ENCODE measurements around the gene DNTT. TPM values are rescaled to one million over a fixed set of nuclear protein-coding genes. Genes with fewer than 3 reads are reported as not detected.
A peak's percentile ranks its signal among the peaks of the same experiment; 100 is the strongest.

The DNTT gene
- total and polyA plus RNA-seq, 2 of the 13 experiments (the other 11 are each of a cell fraction or from before 2014, with no cell fraction given), result not detected

DNA sequence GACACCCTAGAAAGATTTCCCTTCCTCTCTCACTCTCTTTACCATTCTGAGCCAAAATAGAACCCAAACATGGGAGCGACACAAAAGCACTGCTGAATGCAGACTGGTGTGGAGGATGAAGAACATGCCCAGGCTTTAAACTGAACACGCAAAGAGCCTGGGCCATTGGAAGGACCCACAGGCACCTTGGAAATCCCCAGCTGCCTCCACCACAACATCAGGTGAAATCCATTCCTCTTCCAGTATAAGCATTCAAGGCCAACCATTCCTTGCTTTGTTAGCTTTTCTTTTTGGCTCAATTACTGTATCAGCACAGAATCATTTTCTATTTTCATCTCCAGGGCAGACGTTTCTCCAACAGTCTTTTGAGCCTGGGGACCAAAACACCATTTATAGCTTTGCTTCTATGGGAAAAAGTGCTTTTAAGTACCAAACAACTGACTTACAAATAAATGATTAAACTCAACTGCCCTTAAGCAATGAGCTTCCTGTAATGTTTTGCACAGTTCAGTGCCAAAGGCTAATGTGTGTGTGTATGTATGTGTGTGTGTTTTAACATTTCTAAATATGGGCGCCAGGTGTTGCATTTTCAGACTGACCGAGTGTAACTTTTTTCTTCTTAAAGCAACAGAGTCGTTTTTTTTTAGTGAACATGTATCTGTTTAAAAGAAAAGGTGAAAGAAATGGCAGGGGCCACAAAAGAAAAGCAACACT is 16.7 kb upstream of the DNTT start:
- peak; percentile 8 for FAIRE-seq
- BruUV-seq (replicated peaks), result no TSS peak
- Histone ChIP-seq H3K27me3 (ENCODE audit: control insufficient read depth in 1 of 2, insufficient read depth in 2 of 2, low read length in 2 of 2) (no peaks in the 10 kb centered on the region; a peak in 1 of 5 replicates), H3K9ac (ENCODE audit: insufficient read depth, low read depth, low read length) (0 out of 2 replicates have a peak overlapping the region, but pooled peaks have one; percentile 47), H3K79me2 (ENCODE audit: insufficient read depth, low read length) (no peaks in the 10 kb centered on the region), H3K4me1 (ENCODE audit: insufficient read depth, low read length) (peaks cover 11% of the 10 kb centered on the region), H3K27ac (ENCODE audit: extremely low read length, insufficient read depth, low read length) (peak overlapping the region; percentile 58), H3K36me3 (replicated peaks in 1 of 2; ENCODE audit: control insufficient read depth in 1 of 2, insufficient read depth in 2 of 2, low read length in 2 of 2) (no peaks in the 10 kb centered on the region), H3K9me3 (ENCODE audit: low read length) (no peaks in the 10 kb centered on the region), H3K4me3 (replicated peaks in 1 of 3; ENCODE audit: insufficient read depth in 1 of 3, low read depth in 2 of 3, low read length in 3 of 3) (peak overlapping the region in 2 of 3 experiments; percentile 66; a peak in 4 of 6 replicates), H2AFZ (ENCODE audit: low read length) (peak overlapping the region; percentile 90), H4K20me1 (ENCODE audit: insufficient read depth, low read length) (no peaks in the 10 kb centered on the region), H3K4me2 (ENCODE audit: low read depth, low read length) (peak overlapping the region; percentile 90)
- intact Hi-C loops (cut with micrococcal nuclease; ENCODE audit: unreplicated experiment), result no loop called here
- ATAC-seq, result peak; percentile 93
- in situ Hi-C loops (cut with HindIII; ENCODE audit: extremely low pct_ligation_motif_present, low pct_unique_long_range_greater_than_20kb), result no loop called here
- 18% methylated on average over 6 of the region's 6 CpGs for whole genome bisulfite sequencing (ENCODE audit: low lambda C conversion rate)
- ChIA-PET CTCF (ENCODE audit: low intra/inter-chr PET ratio, low total read pairs) (no interaction called here), POLR2A (interaction anchor here (1.0 to 1.7 kb wide), 2 partner anchors 157 to 244 kb away, joined by 3 to 15 read pairs; partner anchors contain the start of genes CCNJ and ZNF518A)
- DNase-seq (ENCODE audit: low spot score), result peak; percentile 72
- TF ChIP-seq, protein P1, sequence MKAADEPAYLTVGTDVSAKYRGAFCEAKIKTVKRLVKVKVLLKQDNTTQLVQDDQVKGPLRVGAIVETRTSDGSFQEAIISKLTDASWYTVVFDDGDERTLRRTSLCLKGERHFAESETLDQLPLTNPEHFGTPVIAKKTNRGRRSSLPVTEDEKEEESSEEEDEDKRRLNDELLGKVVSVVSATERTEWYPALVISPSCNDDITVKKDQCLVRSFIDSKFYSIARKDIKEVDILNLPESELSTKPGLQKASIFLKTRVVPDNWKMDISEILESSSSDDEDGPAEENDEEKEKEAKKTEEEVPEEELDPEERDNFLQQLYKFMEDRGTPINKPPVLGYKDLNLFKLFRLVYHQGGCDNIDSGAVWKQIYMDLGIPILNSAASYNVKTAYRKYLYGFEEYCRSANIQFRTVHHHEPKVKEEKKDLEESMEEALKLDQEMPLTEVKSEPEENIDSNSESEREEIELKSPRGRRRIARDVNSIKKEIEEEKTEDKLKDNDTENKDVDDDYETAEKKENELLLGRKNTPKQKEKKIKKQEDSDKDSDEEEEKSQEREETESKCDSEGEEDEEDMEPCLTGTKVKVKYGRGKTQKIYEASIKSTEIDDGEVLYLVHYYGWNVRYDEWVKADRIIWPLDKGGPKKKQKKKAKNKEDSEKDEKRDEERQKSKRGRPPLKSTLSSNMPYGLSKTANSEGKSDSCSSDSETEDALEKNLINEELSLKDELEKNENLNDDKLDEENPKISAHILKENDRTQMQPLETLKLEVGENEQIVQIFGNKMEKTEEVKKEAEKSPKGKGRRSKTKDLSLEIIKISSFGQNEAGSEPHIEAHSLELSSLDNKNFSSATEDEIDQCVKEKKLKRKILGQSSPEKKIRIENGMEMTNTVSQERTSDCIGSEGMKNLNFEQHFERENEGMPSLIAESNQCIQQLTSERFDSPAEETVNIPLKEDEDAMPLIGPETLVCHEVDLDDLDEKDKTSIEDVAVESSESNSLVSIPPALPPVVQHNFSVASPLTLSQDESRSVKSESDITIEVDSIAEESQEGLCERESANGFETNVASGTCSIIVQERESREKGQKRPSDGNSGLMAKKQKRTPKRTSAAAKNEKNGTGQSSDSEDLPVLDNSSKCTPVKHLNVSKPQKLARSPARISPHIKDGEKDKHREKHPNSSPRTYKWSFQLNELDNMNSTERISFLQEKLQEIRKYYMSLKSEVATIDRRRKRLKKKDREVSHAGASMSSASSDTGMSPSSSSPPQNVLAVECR (CRISPR knock-in tag; IDR thresholded peaks at IDR 0.05; ENCODE audit: borderline replicate concordance), result no peak
- TF ChIP-seq TRAFD1 (CRISPR knock-in tag; IDR thresholded peaks at IDR 0.05; ENCODE audit: borderline replicate concordance) (no peak), CEBPZ (IDR thresholded peaks at IDR 0.05; ENCODE audit: low read length) (no peak), IRF2 (CRISPR knock-in tag; IDR thresholded peaks at IDR 0.05) (no peak), ZKSCAN1 (IDR thresholded peaks at IDR 0.05; ENCODE audit: low read length) (no peak), SRSF1 (optimal IDR thresholded peaks at IDR 0.05; ENCODE audit: low read depth, low read length) (no peak), NRL (CRISPR knock-in tag; IDR thresholded peaks at IDR 0.05; ENCODE audit: borderline replicate concordance) (no peak), SRF (IDR thresholded peaks at IDR 0.05; ENCODE audit: low read depth, low read length) (peak; percentile 93), AGO1 (IDR thresholded peaks at IDR 0.05; ENCODE audit: low read depth, low read length, poor library complexity, severe bottlenecking) (no peak), TOPORS (CRISPR knock-in tag; IDR thresholded peaks at IDR 0.05) (no peak), ZNF414 (CRISPR knock-in tag; IDR thresholded peaks at IDR 0.05) (no peak), CEBPB (IDR thresholded peaks at IDR 0.05; ENCODE audit: borderline replicate concordance, low read depth, low read length) (peak; percentile 54; the same call in 1 of the 2 replicates), ZNF326 (CRISPR knock-in tag; IDR thresholded peaks at IDR 0.05; ENCODE audit: borderline replicate concordance) (no peak)
